Measurements from ENCODE around the gene FGD2. TPM values are rescaled to one million over a fixed set of nuclear protein-coding genes. Genes with fewer than 3 reads are reported as not detected.

Gene FGD2
- total and polyA plus RNA-seq, 2 donors (not counting 3 experiments of a cell fraction or from before 2014, with no cell fraction given), result not detected

DNA sequence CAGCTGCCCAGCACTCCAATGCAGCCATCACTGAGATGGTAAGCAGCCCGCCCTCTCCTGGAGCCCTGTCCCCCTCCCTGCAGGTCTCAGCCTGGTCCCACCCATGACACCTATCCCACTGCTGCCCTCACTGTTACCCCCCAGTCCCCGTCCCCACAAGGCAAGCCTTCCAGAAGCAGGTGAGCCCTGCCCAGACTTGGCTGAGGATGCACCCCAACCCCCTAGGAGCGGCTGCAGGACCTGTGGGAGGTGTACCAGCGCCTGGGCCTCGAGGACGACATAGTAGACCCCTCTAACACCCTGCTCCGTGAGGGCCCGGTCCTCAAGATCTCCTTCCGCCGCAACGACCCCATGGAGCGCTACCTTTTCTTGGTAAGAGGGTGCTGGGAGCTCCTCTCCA lies 9.2 kb downstream of the FGD2 start:
- Histone ChIP-seq H3K4me2 (ENCODE audit: insufficient read depth, low read length) (no peak overlapping the region), H3K9ac (replicated peaks; ENCODE audit: extremely low read depth, insufficient read depth, low read length) (no peak overlapping the region), H3K36me3 (ENCODE audit: control insufficient read depth in 2 of 2, extremely low read depth in 1 of 2, insufficient read depth in 2 of 2, low read length in 2 of 2) (no peaks in the 10 kb centered on the region), H3K4me1 (ENCODE audit: control insufficient read depth, extremely low read depth, insufficient read depth, low read length) (no peaks in the 10 kb centered on the region), H2AFZ (ENCODE audit: low read depth, low read length) (no peak overlapping the region), H3K9me3 (replicated peaks; ENCODE audit: control insufficient read depth, insufficient read depth, low read length) (no peaks in the 10 kb centered on the region), H3K9me1 (replicated peaks; ENCODE audit: control insufficient read depth, extremely low read depth, insufficient read depth, low read length) (no peaks in the 10 kb centered on the region), H3K27ac (ENCODE audit: insufficient read depth, low read depth, low read length) (no peak overlapping the region), H3K79me2 (ENCODE audit: control insufficient read depth, insufficient read depth, low read length) (no peaks in the 10 kb centered on the region), H4K20me1 (replicated peaks; ENCODE audit: control insufficient read depth, extremely low read depth, insufficient read depth, low read length) (no peaks in the 10 kb centered on the region), H3K27me3 (ENCODE audit: control insufficient read depth in 2 of 2, insufficient read depth in 2 of 2, low read length in 2 of 2) (no peaks in the 10 kb centered on the region), H3K4me3 (replicated peaks in 1 of 3; ENCODE audit: insufficient read depth in 1 of 3, low read depth in 1 of 3, low read length in 3 of 3) (no peak overlapping the region)
- FAIRE-seq (no peak), DNase-seq (ENCODE audit: low read depth, low spot score) (no peak)
- dilution Hi-C loops (cut with MboI; ENCODE audit: extremely low pct_ligation_motif_present, low sequenced_read_pairs), result no loop called here
- TF ChIP-seq MYC (IDR thresholded peaks at IDR 0.05; ENCODE audit: low read depth, low read length) (no peak), GATA2 (IDR thresholded peaks at IDR 0.05; ENCODE audit: insufficient read depth, insufficient read length, low read depth, low read length) (no peak), FOS (IDR thresholded peaks at IDR 0.05; ENCODE audit: borderline replicate concordance, insufficient read depth, low read length) (no peak)
- TF ChIP-seq, protein P1, sequence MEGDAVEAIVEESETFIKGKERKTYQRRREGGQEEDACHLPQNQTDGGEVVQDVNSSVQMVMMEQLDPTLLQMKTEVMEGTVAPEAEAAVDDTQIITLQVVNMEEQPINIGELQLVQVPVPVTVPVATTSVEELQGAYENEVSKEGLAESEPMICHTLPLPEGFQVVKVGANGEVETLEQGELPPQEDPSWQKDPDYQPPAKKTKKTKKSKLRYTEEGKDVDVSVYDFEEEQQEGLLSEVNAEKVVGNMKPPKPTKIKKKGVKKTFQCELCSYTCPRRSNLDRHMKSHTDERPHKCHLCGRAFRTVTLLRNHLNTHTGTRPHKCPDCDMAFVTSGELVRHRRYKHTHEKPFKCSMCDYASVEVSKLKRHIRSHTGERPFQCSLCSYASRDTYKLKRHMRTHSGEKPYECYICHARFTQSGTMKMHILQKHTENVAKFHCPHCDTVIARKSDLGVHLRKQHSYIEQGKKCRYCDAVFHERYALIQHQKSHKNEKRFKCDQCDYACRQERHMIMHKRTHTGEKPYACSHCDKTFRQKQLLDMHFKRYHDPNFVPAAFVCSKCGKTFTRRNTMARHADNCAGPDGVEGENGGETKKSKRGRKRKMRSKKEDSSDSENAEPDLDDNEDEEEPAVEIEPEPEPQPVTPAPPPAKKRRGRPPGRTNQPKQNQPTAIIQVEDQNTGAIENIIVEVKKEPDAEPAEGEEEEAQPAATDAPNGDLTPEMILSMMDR (IDR thresholded peaks at IDR 0.05; ENCODE audit: extremely low read depth in 1 of 2, insufficient read depth in 1 of 2, low read depth in 1 of 2, low read length in 2 of 2), result no peak
- intact Hi-C loops (cut with micrococcal nuclease), result no loop called here
- POLR2A ChIA-PET, result no interaction called here
- CTCF ChIA-PET, result interaction anchor here (1.2 to 2.2 kb wide), 2 partner anchors 195 to 248 kb away, joined by 3 to 6 read pairs; no protein-coding TSS in a partner anchor
- no TSS peak for BruUV-seq (replicated peaks)

DNA sequence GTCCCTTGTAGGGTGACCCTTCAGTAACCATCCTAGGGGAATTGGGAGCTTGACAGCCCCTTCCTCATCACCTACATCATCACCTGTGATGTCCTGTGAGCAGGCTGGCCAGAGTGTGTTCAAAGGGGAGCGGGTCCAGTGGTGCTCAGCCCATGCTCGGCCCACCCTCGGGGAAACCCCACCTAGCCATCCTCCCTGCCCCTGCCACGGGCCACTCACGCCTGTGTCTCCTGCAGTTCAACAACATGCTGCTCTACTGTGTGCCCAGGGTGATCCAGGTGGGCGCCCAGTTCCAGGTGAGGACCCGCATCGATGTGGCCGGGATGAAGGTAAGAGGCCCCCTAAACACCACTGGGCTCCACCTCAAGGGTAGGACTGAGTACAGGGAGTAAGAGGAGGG lies 10.1 kb downstream of the FGD2 start:
- intact Hi-C loops (cut with micrococcal nuclease) (no loop called here), dilution Hi-C loops (cut with MboI; ENCODE audit: extremely low pct_ligation_motif_present, low sequenced_read_pairs) (no loop called here)
- H4K20me1 ChIP-seq (replicated peaks; ENCODE audit: control insufficient read depth, extremely low read depth, insufficient read depth, low read length), result no peaks in the 10 kb centered on the region
- H3K27ac ChIP-seq (ENCODE audit: insufficient read depth, low read depth, low read length), result no peak overlapping the region
- no peak overlapping the region for H2AFZ ChIP-seq (ENCODE audit: low read depth, low read length)
- no peak overlapping the region for H3K4me3 ChIP-seq (replicated peaks in 1 of 3; ENCODE audit: insufficient read depth in 1 of 3, low read depth in 1 of 3, low read length in 3 of 3)
- H3K36me3 ChIP-seq (ENCODE audit: control insufficient read depth in 2 of 2, extremely low read depth in 1 of 2, insufficient read depth in 2 of 2, low read length in 2 of 2), result no peaks in the 10 kb centered on the region
- no peaks in the 10 kb centered on the region for H3K27me3 ChIP-seq (ENCODE audit: control insufficient read depth in 2 of 2, insufficient read depth in 2 of 2, low read length in 2 of 2)
- BruUV-seq (replicated peaks), result no TSS peak
- H3K4me1 ChIP-seq (ENCODE audit: control insufficient read depth, extremely low read depth, insufficient read depth, low read length), result no peaks in the 10 kb centered on the region
- no peak overlapping the region for H3K4me2 ChIP-seq (ENCODE audit: insufficient read depth, low read length)
- no peaks in the 10 kb centered on the region for H3K79me2 ChIP-seq (ENCODE audit: control insufficient read depth, insufficient read depth, low read length)
- ChIA-PET POLR2A (no interaction called here), CTCF (interaction anchor here (1.0 to 3.0 kb wide), 4 partner anchors 101 to 249 kb away, joined by 3 to 46 read pairs (median 4); no protein-coding TSS in a partner anchor)
- H3K9me3 ChIP-seq (replicated peaks; ENCODE audit: control insufficient read depth, insufficient read depth, low read length), result no peaks in the 10 kb centered on the region
- TF ChIP-seq JUN (IDR thresholded peaks at IDR 0.05; ENCODE audit: borderline replicate concordance, insufficient read depth, insufficient read length, low read depth) (no peak), POLR2AphosphoS5 (IDR thresholded peaks at IDR 0.05; ENCODE audit: insufficient read depth, low read depth, low read length) (no peak), FOS (IDR thresholded peaks at IDR 0.05; ENCODE audit: borderline replicate concordance, insufficient read depth, low read length) (no peak), POLR2A (IDR thresholded peaks at IDR 0.05; ENCODE audit: low read depth, low read length) (no peak), MYC (IDR thresholded peaks at IDR 0.05; ENCODE audit: low read depth, low read length) (no peak), EZH2 (IDR thresholded peaks at IDR 0.05; ENCODE audit: borderline replicate concordance, low read depth, low read length, severe bottlenecking) (no peak), GATA2 (IDR thresholded peaks at IDR 0.05; ENCODE audit: insufficient read depth, insufficient read length, low read depth, low read length) (no peak)
- TF ChIP-seq, protein P1 (IDR thresholded peaks at IDR 0.05; ENCODE audit: extremely low read depth in 1 of 2, insufficient read depth in 1 of 2, low read depth in 1 of 2, low read length in 2 of 2), result no peak
- TF ChIP-seq, protein P2, sequence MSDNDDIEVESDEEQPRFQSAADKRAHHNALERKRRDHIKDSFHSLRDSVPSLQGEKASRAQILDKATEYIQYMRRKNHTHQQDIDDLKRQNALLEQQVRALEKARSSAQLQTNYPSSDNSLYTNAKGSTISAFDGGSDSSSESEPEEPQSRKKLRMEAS (IDR thresholded peaks at IDR 0.05; ENCODE audit: insufficient read depth, insufficient read length), result no peak
- DNase-seq (ENCODE audit: low read depth, low spot score) (no peak), FAIRE-seq (no peak)
- H3K9me1 ChIP-seq (replicated peaks; ENCODE audit: control insufficient read depth, extremely low read depth, insufficient read depth, low read length), result no peaks in the 10 kb centered on the region
- H3K9ac ChIP-seq (replicated peaks; ENCODE audit: extremely low read depth, insufficient read depth, low read length), result no peak overlapping the region

Data from endothelial cell of umbilical vein (primary cell).